HG03095 (cell line): ENCODE data around the gene PHYH.
"Not testable (repeated sequence)": the region's sequence is repeated elsewhere in the genome, so short reads cannot be mapped to it uniquely, and the experiment has no call there.

Source experiments
- ATAC-seq: cut with Tn5 transposase; IDR thresholded peaks from one replicate; pipeline ENCODE4 v1.9.1; 2021; ENCODE audit warnings: moderate library complexity; ENCODE audit not compliant: unreplicated experiment

PHYH gene

GRCh38 chr10:13322615-13323148 lies 22.8 kb upstream of the PHYH start:
- no peak for ATAC-seq

DNA sequence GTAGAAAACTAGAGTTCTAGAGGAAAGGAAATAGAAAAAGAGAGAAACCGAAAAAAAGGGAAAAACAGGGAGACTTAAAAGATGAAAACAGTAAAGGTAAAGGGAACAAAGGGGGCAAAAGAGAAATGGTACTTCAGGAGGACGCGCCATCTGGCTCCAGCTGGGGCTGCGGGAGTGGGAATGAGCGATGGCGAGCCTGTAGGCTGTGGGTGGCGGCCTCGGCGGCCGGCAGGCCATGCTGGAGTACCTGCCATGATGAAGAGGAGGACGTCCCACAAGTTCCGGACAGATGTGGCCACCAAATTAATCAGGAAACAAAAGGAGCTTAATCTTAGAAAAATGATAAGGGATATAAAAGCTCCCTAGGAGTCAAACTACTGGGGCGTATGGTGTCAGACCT lies 21.7 kb upstream of the PHYH start:
- ATAC-seq = no peak

DNA sequence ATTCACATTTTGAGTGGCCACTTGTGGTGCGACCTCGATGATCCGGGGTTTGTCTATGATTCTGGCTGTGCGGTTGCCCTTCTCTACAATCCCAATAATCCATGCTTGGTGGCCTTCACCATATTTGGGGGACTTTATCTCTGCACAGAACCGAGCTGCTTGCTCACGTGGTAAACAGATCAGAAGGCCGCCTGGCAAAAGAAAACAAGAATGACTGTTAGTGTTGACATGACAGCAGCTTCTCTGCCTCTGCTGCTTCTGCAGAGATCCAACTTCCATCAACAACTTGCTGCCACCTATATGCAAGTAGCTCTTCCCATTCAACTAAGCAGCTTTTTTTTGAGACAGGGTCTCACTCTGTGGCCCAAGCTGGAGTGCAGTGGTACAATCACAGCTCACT lies 19.3 kb upstream of the PHYH start:
- no peak for ATAC-seq

DNA sequence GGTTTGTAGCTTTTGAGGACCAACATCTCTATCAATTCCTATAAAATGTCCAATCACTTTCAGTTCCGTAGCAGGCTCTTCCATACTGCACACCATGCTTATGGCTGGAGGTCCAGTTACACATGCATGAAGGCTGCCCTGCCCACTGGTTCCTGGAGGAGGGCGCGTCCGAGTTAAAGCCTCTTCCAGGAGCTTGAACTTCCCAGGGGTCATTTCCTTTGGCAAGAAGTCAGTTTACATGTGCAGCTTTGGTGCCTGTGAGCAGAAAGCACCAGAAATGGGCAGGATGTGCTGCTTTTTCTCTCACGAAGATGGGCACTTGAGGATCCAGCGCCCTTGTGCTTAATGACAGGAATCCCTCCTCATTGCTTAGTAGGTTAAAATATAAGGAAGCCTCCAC lies 17.6 kb upstream of the PHYH start:
- no peak for ATAC-seq

DNA sequence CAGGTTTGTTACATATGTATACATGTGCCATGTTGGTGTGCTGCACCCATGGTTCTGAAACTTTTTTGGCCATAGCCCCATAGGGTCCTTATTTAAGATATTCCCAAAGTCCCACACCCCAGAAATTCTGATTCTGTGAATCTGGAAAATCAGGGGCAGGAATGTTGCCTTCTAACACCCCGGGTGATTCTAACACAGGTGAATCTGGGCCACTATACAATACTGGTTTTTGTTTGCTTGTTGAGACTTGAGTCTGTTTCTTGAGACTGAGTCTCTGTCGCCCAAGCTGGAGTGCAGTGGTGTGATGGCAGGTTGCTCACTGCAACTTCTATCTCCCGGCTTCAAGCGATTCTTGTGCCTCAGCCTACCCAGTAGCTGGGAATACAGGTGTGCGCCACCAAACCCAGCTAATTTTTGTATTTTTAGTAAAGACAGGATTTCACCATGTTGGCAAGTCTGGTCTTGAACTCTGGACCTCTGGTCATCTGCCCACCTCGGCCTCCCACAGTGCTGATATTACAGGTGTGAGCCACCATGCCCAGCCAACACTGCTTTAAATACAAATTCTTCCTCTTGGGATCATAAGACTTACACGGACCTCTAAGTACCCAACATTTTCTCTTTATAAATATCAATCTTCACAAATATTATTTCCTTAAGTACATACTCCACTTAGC lies 16.9 kb upstream of the PHYH start:
- ATAC-seq = no peak

GRCh38 chr10:13315361-13315760 lies 15.5 kb upstream of the PHYH start:
- ATAC-seq = no peak

DNA sequence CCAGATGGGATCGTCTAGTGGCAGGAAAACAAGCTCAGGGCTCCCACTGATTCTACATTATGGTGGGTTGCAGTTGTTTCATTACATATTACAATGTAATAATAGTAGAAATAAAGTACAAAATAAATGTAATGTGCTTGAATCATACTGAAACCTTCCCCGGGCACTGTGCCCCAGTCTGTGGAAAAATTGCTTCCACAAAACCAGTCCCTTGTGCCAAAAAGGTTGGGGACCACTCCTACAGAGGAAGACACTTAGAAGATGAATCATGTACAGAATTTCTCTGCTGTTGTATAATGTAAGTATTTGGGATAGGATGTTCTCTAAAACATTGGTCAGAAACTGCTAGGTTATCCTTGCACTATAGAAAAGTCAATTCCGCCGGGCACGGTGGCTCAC lies 11.3 kb upstream of the PHYH start:
- no peak for ATAC-seq

- ATAC-seq = no peak
Measured at GRCh38 chr10:13310518-13311176, 10.8 kb upstream of the PHYH start.

DNA sequence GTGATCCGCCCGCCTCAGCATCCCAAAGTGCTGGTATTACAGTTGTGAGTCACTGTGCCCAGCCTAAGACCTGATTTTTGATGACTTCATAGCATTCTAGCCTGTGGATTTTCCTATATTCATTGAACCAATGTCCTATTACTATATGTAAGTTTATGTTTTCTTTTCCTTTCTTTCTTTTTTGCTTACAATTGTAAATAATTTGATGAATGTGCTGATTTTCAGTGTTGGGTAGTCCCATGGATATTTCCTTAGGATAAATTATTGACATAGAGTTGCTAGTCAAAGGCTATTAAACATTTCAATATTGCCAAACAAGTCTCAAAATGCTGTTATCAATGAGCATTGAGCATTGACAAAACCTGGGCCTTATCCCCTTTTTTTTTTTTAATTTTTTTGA lies 9.9 kb upstream of the PHYH start:
- ATAC-seq = no peak

DNA sequence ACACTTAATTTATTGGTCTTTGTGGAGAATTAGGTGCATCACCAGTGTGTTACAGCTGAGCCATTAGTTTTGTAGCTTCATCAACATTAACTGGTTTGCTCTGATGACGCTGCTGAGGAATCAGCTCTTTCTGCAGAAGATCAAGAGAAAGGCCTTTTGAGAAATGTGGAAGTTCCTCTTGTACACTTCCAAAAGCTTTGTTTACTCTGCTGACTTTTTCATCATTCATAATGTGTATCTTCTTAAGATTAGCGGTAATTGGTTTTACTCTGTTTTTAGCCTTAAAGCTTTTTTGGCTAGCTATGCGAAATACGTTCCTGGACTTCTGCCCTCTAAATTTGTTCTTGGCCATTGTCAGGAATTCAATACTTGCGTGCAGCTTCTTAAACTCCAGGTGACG lies 8.2 kb upstream of the PHYH start:
- ATAC-seq = no peak

DNA sequence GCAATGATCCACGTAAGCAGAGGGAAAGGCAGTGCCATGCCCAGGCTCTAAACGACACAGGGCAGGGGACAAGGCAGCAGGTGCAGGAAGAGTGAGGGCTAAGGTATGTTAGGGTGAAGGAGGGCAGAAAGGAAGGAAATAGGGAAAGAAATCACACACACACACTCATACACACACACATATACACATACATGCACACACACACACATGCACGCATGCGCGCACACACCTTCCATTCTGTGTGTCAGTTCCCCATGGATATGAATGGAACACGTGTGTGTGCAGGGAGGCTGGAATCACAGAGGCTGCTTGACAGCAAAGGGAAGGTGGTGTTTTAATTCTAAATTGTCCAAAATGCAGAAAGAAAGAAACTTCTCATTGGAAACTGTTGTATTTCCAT lies 6.2 kb upstream of the PHYH start:
- no peak for ATAC-seq

DNA sequence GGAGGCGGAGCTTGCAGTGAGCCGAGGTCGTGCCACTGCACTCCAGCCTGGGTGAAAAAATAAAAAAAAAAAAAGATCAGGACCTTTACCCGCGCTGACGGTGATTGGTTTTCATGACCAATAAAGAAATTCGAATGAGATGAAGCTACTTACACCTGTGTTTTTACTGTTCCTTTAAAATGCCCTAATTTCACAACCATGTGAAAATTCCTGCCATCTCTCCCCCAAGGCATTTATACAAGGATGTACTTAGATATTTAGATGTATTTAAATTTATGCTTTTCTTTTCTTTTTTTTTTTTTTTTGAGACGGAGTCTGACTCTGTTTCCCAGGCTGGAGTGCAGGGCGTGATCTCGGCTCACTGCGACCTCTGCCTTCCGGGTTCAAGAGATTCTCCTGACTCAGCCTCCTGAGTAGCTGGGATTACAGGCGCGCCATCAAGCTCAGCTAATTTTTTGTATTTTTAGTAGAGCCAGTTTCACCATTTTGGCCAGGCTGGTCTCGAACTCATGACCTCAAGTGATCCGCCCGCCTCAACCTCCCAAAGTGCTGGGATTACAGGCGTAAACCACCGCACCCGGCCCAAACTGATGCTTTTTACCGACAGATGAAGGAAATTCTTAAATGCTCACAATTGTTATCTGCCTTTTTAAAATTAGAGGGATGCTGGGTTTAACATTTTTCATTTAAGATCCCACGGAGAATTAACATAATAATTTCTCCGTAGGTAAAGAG lies 3.1 kb upstream of the PHYH start:
- ATAC-seq = no peak

- ATAC-seq = no peak
Measured at GRCh38 chr10:13298748-13299436, 972 bp downstream of the PHYH start.

- ATAC-seq = no peak
Measured at GRCh38 chr10:13296476-13296875, 3.4 kb downstream of the PHYH start.

GRCh38 chr10:13294784-13295183 lies 5.1 kb downstream of the PHYH start:
- no peak for ATAC-seq

- no peak for ATAC-seq
Measured at GRCh38 chr10:13291821-13292773, 7.8 kb downstream of the PHYH start.

- no peak for ATAC-seq
Measured at GRCh38 chr10:13291061-13291460, 8.8 kb downstream of the PHYH start.

- no peak for ATAC-seq
Measured at GRCh38 chr10:13284050-13284449, 15.8 kb downstream of the PHYH start.

DNA sequence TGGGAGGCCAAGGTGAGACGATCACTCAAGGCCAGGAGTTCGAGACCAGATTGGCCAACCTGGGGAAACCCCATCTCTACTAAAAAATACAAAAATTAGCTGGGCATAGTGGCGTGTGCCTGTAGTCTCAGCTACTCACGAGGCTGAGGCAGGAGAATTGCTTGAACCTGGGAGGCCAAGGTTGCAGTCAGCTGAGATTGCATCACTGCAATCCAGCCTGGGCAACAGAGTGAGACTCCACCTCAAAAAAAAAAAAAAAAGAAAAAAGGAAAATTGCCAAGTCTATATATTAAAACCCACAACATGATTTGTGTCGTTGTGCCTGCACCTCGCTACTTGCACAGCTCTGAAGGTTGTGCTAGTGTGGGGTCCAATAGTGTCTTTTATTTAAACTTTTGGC lies 17.5 kb downstream of the PHYH start:
- ATAC-seq = not testable (repeated sequence)

GRCh38 chr10:13276749-13277365 lies 23.0 kb downstream of the PHYH start:
- no peak for ATAC-seq
